Measurements from ENCODE around the gene DNTTIP2. TPM values are rescaled to one million over a fixed set of nuclear protein-coding genes. Genes with fewer than 3 reads are reported as not detected.

Gene DNTTIP2
- total and polyA plus RNA-seq, 4 donors: 30.8 to 55.6 (median 41.5) TPM

GRCh38 chr1:93846992-93847810 is 31.8 kb downstream of the DNTTIP2 start:
- ATAC-seq (ENCODE audit: low FRiP score) (peak; percentile 93), DNase-seq (peak; percentile 91 to 95)
- Histone ChIP-seq H3K4me3 (ENCODE audit: low read length in 2 of 2) (peak overlapping the region; percentile 55 to 56), H3K27ac (ENCODE audit: low read depth in 1 of 2, low read length in 2 of 2) (peak overlapping the region; percentile 91 to 92), H3K9me3 (ENCODE audit: control insufficient read depth, low read length) (no peaks in the 10 kb centered on the region), H3K36me3 (ENCODE audit: control insufficient read depth in 1 of 2, insufficient read depth in 2 of 2, low read length in 1 of 2) (no peaks in the 10 kb centered on the region), H3K27me3 (ENCODE audit: control insufficient read depth in 1 of 2, insufficient read depth in 2 of 2, low read length in 1 of 2) (no peaks in the 10 kb centered on the region), H3K4me1 (ENCODE audit: control insufficient read depth in 1 of 2, insufficient read depth in 2 of 2, low read length in 2 of 2) (no peaks in the 10 kb centered on the region)
- 0 to 1% methylated on average over 70 to 85 of the region's 86 CpGs for WGBS, 2 donors
- intact Hi-C loops (cut with DNase I): loop anchor here (5.0 to 10.0 kb wide), 5 partner anchors 222 to 545 kb away; partner anchors contain the start of gene DR1 (in 1 of the 2)

DNA sequence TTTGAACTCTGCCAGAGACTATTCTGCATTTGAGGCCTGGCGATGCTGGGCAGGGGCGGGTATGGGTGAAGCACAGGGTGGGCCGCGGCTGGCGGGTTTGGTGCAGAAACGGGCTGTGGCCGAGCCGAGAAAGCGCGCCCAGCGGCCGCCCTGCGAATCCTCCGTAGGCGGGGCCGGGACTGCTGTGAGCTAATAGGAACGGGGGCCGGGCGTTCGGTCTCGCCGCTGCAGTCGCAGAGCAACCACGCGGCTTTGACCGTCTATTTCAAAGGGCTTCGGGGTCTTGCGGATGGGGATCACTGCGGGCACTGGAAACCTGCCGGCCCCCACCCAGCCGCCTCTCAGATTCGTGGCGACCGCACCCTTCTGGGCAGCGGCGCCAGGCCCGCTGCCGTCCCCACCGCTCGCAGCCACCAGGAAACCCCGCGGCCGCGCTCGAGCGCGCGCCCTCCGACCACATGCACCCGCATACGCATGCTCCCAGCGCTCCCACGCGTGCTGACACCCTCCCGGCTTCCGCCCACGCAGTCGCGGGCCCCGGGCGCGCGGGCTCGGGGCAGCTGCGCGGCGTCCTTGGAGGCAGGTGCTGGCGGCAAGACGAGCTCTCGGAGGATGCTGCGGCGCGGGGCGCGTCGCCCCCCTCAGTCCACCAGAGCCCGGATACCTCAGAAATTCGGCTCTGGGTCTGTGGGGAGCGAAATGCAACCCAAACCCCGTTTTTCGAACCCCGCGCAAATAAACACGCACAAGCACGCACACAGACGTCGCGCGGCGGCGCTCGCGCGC is 32.6 kb downstream of the DNTTIP2 start:
- intact Hi-C loops (cut with DNase I): loop anchor here (5.0 to 10.0 kb wide), 5 partner anchors 222 to 544 kb away; partner anchors contain the start of gene DR1 (in 1 of the 2)
- peak overlapping the region; percentile 48 to 56 for H3K4me3 ChIP-seq (ENCODE audit: low read length in 2 of 2)
- no peaks in the 10 kb centered on the region for H3K27me3 ChIP-seq (ENCODE audit: control insufficient read depth in 1 of 2, insufficient read depth in 2 of 2, low read length in 1 of 2)
- 0% methylated on average over 61 to 94 of the region's 94 CpGs for WGBS, 2 donors
- H3K36me3 ChIP-seq (ENCODE audit: control insufficient read depth in 1 of 2, insufficient read depth in 2 of 2, low read length in 1 of 2): no peaks in the 10 kb centered on the region
- H3K4me1 ChIP-seq (ENCODE audit: control insufficient read depth in 1 of 2, insufficient read depth in 2 of 2, low read length in 2 of 2): no peaks in the 10 kb centered on the region
- H3K9me3 ChIP-seq (ENCODE audit: control insufficient read depth, low read length): no peaks in the 10 kb centered on the region
- ATAC-seq (ENCODE audit: low FRiP score) (peak; percentile 87), DNase-seq (peak; percentile 95 to 96)
- H3K27ac ChIP-seq (ENCODE audit: low read depth in 1 of 2, low read length in 2 of 2): peak overlapping the region; percentile 81 to 91

DNA sequence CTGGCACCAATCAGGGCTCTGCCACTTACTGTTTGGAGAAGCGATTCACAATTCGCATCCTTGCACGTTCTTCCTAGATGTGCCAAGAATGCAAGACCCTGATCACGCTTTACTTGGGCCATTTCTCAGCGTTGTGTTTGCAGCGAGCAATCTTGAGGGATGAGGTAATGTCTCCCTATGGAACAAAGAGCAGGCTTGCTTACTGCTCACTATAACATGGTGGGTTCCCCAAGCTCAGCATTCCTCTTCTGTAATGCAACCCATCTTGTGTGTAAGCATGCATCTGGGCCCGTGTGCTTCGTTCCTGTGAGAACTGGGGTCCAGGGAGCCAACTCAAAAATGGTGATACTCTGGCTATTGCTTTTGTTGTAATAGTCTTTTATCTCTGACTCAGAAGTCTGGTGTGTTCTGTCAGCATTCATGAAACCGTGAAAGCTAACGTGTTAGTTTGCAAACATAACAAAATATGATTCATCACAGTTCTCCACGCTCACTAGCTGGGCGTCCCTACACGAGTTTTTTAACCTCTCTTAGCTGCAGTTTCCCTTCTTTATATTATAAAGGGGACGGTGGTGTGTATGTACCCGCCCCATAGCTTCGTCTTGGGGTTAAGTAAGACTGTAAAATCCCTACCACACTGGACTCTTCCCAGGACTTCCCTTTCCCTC is 33.3 kb downstream of the DNTTIP2 start:
- Histone ChIP-seq H3K36me3 (ENCODE audit: control insufficient read depth in 1 of 2, insufficient read depth in 2 of 2, low read length in 1 of 2) (no peaks in the 10 kb centered on the region), H3K9me3 (ENCODE audit: control insufficient read depth, low read length) (no peaks in the 10 kb centered on the region), H3K4me3 (ENCODE audit: low read length in 2 of 2) (peak overlapping the region; percentile 8 to 56), H3K4me1 (ENCODE audit: control insufficient read depth in 1 of 2, insufficient read depth in 2 of 2, low read length in 2 of 2) (no peaks in the 10 kb centered on the region), H3K27me3 (ENCODE audit: control insufficient read depth in 1 of 2, insufficient read depth in 2 of 2, low read length in 1 of 2) (no peaks in the 10 kb centered on the region), H3K27ac (ENCODE audit: low read depth in 1 of 2, low read length in 2 of 2) (peak overlapping the region; percentile 81 to 91)
- DNase-seq: peak in 1 of 2 donors; percentile 42
- peak; percentile 0 for ATAC-seq (ENCODE audit: low FRiP score)
- WGBS, 2 donors: 2% methylated on average over 16 of the region's 16 CpGs
- intact Hi-C loops (cut with DNase I): loop anchor here (5.0 to 10.0 kb wide), 5 partner anchors 221 to 543 kb away; partner anchors contain the start of gene DR1 (in 1 of the 2)

DNA sequence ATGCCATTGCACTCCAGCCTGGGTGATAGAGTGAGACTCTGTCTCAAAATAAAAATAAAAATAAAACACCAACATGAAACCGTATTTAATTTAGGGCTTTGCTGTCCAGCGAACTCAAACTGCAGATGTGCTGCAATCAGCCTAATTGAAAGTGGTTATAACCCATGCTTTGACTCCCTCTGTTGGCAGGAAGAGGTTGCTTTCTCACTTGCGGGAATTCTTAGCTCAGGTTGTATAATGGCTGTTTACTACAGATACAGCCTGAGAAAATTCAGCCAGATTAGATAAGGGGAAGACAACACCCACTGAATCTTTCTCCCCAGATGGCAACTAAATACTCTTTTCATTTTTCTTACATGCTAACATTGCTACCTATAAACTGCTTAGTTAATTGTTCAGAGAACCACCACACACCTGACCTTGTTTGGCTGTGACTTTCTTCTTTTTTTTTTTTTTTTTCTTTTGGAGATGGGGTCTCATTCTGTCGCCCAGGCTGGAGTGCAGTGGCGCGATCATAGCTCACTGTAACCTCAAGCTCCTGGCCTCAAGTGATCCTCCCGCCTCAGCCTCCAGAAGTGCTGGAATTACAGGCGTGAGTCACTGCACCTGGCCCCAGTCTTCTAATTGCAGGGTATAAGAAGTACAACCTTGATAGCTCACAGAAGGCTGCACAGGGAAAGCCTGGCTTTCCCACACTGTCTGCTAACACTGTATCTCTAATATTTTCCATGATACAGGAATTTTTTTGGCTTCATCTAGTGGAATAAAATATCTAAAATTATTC is 34.6 kb downstream of the DNTTIP2 start:
- Histone ChIP-seq H3K9me3 (ENCODE audit: control insufficient read depth, low read length) (no peaks in the 10 kb centered on the region), H3K4me3 (ENCODE audit: low read length in 2 of 2) (no peak overlapping the region), H3K27ac (ENCODE audit: low read depth in 1 of 2, low read length in 2 of 2) (peak overlapping the region in 1 of 2 donors; percentile 16), H3K27me3 (ENCODE audit: control insufficient read depth in 1 of 2, insufficient read depth in 2 of 2, low read length in 1 of 2) (no peaks in the 10 kb centered on the region), H3K4me1 (ENCODE audit: control insufficient read depth in 1 of 2, insufficient read depth in 2 of 2, low read length in 2 of 2) (no peaks in the 10 kb centered on the region), H3K36me3 (ENCODE audit: control insufficient read depth in 1 of 2, insufficient read depth in 2 of 2, low read length in 1 of 2) (no peaks in the 10 kb centered on the region)
- DNase-seq (no peak), ATAC-seq (ENCODE audit: low FRiP score) (no peak)
- intact Hi-C loops (cut with DNase I): loop anchor here (5.0 to 10.0 kb wide), 5 partner anchors 220 to 542 kb away; partner anchors contain the start of gene DR1 (in 1 of the 2)
- WGBS, 2 donors: 47 to 59% methylated on average over 8 of the region's 8 CpGs

DNA sequence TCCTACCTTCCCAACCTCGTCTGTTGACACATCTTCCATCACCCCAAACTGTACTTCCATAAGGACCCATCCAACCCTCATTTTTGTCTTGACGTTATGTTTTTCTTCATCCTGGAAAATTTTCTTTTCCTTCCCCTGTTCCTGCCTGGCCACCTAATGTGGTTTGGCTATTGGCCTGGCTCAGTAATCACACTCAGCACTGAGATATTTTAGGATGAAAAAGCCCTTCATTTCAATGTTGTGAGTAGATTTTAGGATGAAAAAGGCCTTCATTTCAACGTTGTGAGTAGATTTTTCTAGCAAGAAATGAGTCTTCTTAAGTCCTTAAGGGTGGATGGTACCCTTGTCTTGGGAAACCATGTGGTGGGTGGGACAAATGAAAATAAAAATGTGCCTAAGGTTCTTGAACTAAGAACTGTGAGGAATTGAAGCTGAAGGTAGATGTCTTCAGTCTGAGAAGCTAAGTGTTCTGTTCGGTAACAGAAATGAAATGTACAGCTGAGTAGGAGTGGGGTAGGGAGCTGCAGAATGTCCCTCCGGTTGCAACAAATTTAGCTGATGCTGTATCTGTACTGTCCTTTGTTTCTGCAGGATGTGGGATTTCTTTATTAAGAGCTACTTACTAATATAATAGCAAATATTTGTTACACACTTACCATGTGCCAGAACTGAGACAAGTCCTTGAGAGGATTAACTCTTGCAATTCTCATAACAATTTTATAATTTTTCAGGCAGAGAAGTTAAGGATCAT is 36.1 kb downstream of the DNTTIP2 start:
- Histone ChIP-seq H3K9me3 (ENCODE audit: control insufficient read depth, low read length) (no peaks in the 10 kb centered on the region), H3K36me3 (ENCODE audit: control insufficient read depth in 1 of 2, insufficient read depth in 2 of 2, low read length in 1 of 2) (no peaks in the 10 kb centered on the region), H3K27me3 (ENCODE audit: control insufficient read depth in 1 of 2, insufficient read depth in 2 of 2, low read length in 1 of 2) (no peaks in the 10 kb centered on the region), H3K4me1 (ENCODE audit: control insufficient read depth in 1 of 2, insufficient read depth in 2 of 2, low read length in 2 of 2) (no peaks in the 10 kb centered on the region), H3K27ac (ENCODE audit: low read depth in 1 of 2, low read length in 2 of 2) (no peak overlapping the region), H3K4me3 (ENCODE audit: low read length in 2 of 2) (no peak overlapping the region)
- DNase-seq (no peak), ATAC-seq (ENCODE audit: low FRiP score) (no peak)
- WGBS, 2 donors: 64 to 81% methylated on average over 5 of the region's 5 CpGs
- intact Hi-C loops (cut with DNase I): loop anchor here (10.0 kb wide), 2 partner anchors 218 to 538 kb away; no protein-coding TSS in a partner anchor

GRCh38 chr1:93841771-93842170 is 37.2 kb downstream of the DNTTIP2 start:
- Histone ChIP-seq H3K36me3 (ENCODE audit: control insufficient read depth in 1 of 2, insufficient read depth in 2 of 2, low read length in 1 of 2) (no peaks in the 10 kb centered on the region), H3K27me3 (ENCODE audit: control insufficient read depth in 1 of 2, insufficient read depth in 2 of 2, low read length in 1 of 2) (no peaks in the 10 kb centered on the region), H3K9me3 (ENCODE audit: control insufficient read depth, low read length) (no peaks in the 10 kb centered on the region), H3K27ac (ENCODE audit: low read depth in 1 of 2, low read length in 2 of 2) (no peak overlapping the region), H3K4me1 (ENCODE audit: control insufficient read depth in 1 of 2, insufficient read depth in 2 of 2, low read length in 2 of 2) (no peaks in the 10 kb centered on the region), H3K4me3 (ENCODE audit: low read length in 2 of 2) (no peak overlapping the region)
- no peak for DNase-seq
- 97 to 99% methylated on average over 3 of the region's 3 CpGs for WGBS, 2 donors
- intact Hi-C loops (cut with DNase I): loop anchor here (10.0 kb wide), 2 partner anchors 217 to 537 kb away; no protein-coding TSS in a partner anchor
- no peak for ATAC-seq (ENCODE audit: low FRiP score)

DNA sequence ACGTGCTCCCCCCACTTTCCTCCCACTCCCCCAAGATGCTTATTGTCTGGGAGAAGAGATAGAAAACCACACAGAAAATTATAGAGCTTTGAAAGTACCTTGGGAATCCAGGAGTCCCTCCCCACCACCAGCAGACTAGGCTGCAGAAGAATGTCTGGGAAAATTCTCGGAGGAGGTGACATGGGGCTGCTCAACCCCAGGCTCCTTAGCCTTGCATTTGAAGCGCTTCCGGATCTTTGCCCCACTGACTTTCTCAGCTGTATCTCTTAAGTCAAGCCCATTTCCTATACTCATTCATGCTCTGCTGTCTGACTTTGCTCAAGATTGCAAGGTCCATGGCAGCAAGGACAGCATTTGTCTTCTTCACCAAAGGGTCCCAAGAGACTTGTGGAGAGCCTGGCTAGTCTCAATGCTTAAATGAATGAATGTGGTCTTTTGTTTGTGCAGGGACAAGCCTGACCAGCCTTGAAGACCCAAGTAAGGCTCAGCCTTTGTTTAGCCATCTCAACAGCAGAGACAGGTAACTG is 38.0 kb downstream of the DNTTIP2 start:
- ATAC-seq (ENCODE audit: low FRiP score): no peak
- H3K4me1 ChIP-seq (ENCODE audit: control insufficient read depth in 1 of 2, insufficient read depth in 2 of 2, low read length in 2 of 2): no peaks in the 10 kb centered on the region
- WGBS, 2 donors: 88% methylated on average over 4 of the region's 4 CpGs
- no peaks in the 10 kb centered on the region for H3K36me3 ChIP-seq (ENCODE audit: control insufficient read depth in 1 of 2, insufficient read depth in 2 of 2, low read length in 1 of 2)
- no peak overlapping the region for H3K4me3 ChIP-seq (ENCODE audit: low read length in 2 of 2)
- no peaks in the 10 kb centered on the region for H3K27me3 ChIP-seq (ENCODE audit: control insufficient read depth in 1 of 2, insufficient read depth in 2 of 2, low read length in 1 of 2)
- intact Hi-C loops (cut with DNase I): loop anchor here (10.0 kb wide), 2 partner anchors 216 to 536 kb away; no protein-coding TSS in a partner anchor
- no peak overlapping the region for H3K27ac ChIP-seq (ENCODE audit: low read depth in 1 of 2, low read length in 2 of 2)
- DNase-seq: no peak
- H3K9me3 ChIP-seq (ENCODE audit: control insufficient read depth, low read length): no peaks in the 10 kb centered on the region

Data from aorta (tissue), 5 donors.